ENCODE measurements around the gene C12orf42. TPM values are rescaled to one million over a fixed set of nuclear protein-coding genes. Genes with fewer than 3 reads are reported as not detected.

Gene C12orf42
- total RNA-seq, 1 experiment from 2014 or later = 0.37 TPM

DNA sequence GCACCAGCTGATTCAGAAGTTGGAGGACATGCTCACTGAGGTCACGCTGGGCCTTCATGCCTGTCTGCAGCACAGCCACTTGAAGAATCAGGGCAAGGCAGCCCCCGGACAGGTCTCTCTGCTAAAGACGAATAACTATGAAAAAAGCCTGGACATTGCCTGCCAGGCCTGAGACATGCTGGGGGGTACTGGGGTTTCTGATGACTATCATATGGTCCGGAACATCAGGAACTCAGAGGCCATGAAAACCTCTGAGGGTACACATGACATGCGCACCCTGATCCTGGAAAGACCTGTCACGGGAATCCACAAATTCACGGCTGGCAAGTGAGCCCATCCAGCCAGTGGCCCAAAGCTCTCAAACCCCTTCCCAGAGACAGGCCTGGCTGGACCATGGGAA, 8.8 kb upstream of the C12orf42 start (continued):
- TF ChIP-seq PRDM15 (CRISPR knock-in tag; IDR thresholded peaks at IDR 0.05) = no peak

DNA sequence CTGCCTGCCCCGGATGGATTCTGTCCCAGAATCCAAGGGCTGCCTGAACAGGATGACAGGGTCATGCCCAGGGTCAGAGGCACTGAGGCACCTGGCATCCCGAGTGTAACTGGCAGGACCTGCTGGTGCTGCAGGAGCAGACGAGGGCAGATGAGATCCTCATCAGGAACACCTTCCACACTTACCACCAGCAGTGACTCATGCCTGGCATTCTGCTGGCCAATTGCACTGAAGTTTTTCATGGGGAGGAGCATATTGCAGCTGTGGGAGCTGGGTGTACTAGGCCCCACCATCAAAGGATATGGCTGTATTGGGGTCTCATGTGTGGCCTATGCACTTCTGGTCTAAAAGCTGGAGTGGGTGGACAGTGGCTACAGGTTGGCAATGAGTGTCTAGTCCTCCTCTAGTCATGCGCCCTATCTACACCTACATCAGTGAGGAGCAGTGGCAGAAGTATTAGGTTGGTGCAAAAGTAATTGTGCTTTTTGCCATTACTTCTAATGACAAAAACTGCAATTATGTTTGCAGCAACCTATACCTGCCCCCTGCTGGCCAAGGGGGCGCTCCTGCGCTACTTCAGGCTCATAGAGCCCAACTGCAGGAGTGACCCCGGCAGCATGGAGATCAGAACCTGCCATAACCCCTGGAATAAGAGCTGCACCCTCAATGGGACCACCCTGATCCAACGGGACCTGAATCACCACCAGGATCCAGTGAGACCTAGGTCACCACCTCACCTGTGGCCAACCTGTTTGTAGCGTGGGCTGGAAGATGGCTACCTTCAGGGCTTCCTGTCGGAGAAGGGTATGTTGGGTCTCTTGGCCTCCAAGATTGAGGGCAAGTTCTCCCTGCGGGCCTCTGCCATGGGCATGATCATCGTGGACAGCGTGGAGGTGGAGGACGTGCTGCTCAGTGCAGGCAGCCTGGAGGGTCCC, 8.0 kb upstream of the C12orf42 start:
- Mint-ChIP-seq H3K4me3 (no peak overlapping the region), H3K27ac (no peak overlapping the region), H3K27me3 (ENCODE audit: low read depth) (no peaks in the 10 kb centered on the region), H3K9me3 (no peaks in the 10 kb centered on the region), H3K36me3 (no peaks in the 10 kb centered on the region), H3K4me1 (no peaks in the 10 kb centered on the region)
- ChIA-PET POLR2A (no interaction called here), CTCF (interaction anchor here (0.6 to 0.9 kb wide), 3 partner anchors 11 to 553 kb away, joined by 3 to 4 read pairs (median 3); no protein-coding TSS in a partner anchor)
- ATAC-seq (peak; percentile 88), DNase-seq (ENCODE audit: low spot score) (peak; percentile 72)
- TF ChIP-seq E2F5 (CRISPR knock-in tag; IDR thresholded peaks at IDR 0.05) (no peak), ZMAT4 (CRISPR knock-in tag; IDR thresholded peaks at IDR 0.05) (no peak)
- TF ChIP-seq, protein P1, sequence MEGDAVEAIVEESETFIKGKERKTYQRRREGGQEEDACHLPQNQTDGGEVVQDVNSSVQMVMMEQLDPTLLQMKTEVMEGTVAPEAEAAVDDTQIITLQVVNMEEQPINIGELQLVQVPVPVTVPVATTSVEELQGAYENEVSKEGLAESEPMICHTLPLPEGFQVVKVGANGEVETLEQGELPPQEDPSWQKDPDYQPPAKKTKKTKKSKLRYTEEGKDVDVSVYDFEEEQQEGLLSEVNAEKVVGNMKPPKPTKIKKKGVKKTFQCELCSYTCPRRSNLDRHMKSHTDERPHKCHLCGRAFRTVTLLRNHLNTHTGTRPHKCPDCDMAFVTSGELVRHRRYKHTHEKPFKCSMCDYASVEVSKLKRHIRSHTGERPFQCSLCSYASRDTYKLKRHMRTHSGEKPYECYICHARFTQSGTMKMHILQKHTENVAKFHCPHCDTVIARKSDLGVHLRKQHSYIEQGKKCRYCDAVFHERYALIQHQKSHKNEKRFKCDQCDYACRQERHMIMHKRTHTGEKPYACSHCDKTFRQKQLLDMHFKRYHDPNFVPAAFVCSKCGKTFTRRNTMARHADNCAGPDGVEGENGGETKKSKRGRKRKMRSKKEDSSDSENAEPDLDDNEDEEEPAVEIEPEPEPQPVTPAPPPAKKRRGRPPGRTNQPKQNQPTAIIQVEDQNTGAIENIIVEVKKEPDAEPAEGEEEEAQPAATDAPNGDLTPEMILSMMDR (IDR thresholded peaks at IDR 0.05) = peak; percentile 60
- TF ChIP-seq, protein P2, sequence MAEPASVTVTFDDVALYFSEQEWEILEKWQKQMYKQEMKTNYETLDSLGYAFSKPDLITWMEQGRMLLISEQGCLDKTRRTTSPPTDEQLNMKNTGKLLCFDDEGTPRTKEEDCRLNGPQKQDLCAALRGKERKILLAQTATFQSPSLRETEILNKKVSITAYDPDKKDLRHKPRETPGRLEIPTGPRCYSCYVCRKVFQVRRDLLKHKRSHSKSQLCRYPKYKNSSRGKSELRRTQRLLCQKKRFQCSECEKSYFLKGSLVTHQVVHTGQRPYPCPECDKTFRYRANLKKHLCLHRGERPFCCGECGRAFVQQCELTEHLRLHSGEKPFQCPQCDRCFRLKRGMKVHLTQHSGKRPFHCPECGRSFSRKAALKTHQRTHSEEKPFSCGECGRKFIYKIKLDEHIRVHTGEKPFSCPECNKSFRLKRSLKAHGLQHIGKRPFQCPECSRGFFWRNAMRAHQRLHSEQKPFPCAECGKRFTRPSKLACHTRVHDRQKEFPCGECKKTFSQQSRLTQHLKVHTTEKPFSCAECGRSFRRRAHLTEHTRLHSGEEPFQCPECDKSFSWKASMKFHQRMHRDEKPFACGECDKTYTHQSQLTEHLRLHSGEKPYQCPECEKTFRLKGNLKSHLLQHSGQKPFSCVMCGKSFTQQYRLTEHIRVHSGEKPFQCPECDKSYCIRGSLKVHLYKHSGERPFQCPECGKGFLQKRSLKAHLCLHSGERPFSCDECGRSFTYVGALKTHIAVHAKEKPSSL (CRISPR knock-in tag; conservative IDR thresholded peaks at IDR 0.05) = no peak

- TF ChIP-seq IRF1 (CRISPR knock-in tag; IDR thresholded peaks at IDR 0.05) (no peak), CBFB (CRISPR knock-in tag; IDR thresholded peaks at IDR 0.05; ENCODE audit: low read depth) (no peak), NFYB (CRISPR knock-in tag; conservative IDR thresholded peaks at IDR 0.05; ENCODE audit: low read depth) (no peak), FOXK1 (CRISPR knock-in tag; IDR thresholded peaks at IDR 0.05) (no peak), ZMAT4 (CRISPR knock-in tag; IDR thresholded peaks at IDR 0.05) (no peak), RELA (CRISPR knock-in tag; IDR thresholded peaks at IDR 0.05; ENCODE audit: borderline replicate concordance) (no peak), CDX4 (CRISPR knock-in tag; IDR thresholded peaks at IDR 0.05; ENCODE audit: borderline replicate concordance) (no peak), JUN (CRISPR knock-in tag; IDR thresholded peaks at IDR 0.05) (no peak), ZNF232 (CRISPR knock-in tag; IDR thresholded peaks at IDR 0.05) (no peak)
- TF ChIP-seq, protein P3, sequence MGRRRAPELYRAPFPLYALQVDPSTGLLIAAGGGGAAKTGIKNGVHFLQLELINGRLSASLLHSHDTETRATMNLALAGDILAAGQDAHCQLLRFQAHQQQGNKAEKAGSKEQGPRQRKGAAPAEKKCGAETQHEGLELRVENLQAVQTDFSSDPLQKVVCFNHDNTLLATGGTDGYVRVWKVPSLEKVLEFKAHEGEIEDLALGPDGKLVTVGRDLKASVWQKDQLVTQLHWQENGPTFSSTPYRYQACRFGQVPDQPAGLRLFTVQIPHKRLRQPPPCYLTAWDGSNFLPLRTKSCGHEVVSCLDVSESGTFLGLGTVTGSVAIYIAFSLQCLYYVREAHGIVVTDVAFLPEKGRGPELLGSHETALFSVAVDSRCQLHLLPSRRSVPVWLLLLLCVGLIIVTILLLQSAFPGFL (CRISPR knock-in tag; IDR thresholded peaks at IDR 0.05; ENCODE audit: borderline replicate concordance) = no peak
- H3K27me3 Mint-ChIP-seq (ENCODE audit: low read depth) = no peaks in the 10 kb centered on the region
- ChIA-PET POLR2A (no interaction called here), CTCF (no interaction called here)
- H3K4me3 Mint-ChIP-seq = no peak overlapping the region
- H3K9me3 Mint-ChIP-seq = peaks cover 8% of the 10 kb centered on the region
- no peaks in the 10 kb centered on the region for H3K36me3 Mint-ChIP-seq
- ATAC-seq (no peak), DNase-seq (ENCODE audit: low spot score) (no peak)
- no peak overlapping the region for H3K27ac Mint-ChIP-seq
- peaks cover 8% of the 10 kb centered on the region for H3K4me1 Mint-ChIP-seq
Observed at GRCh38 chr12:103501447-103501846, 5.7 kb upstream of the C12orf42 start.
